GM12801 (cell line): ENCODE results near the gene TADA1.

ENCODE experiments used
- TF ChIP-seq, protein P1 (sequence below): IDR thresholded peaks from one replicate; pipeline ENCODE4 v1.5.1; 2011; ENCODE audit warnings: control low read depth; ENCODE audit not compliant: insufficient read length; ENCODE audit errors: extremely low read depth

Gene TADA1

GRCh38 chr1:166875734-166876539, at the start of gene TADA1:
Gene TADA1, minus strand, starts transcription at chr1:166876264. Its CDS starts 31 bp downstream, at chr1:166876233.
- TF ChIP-seq, protein P1, sequence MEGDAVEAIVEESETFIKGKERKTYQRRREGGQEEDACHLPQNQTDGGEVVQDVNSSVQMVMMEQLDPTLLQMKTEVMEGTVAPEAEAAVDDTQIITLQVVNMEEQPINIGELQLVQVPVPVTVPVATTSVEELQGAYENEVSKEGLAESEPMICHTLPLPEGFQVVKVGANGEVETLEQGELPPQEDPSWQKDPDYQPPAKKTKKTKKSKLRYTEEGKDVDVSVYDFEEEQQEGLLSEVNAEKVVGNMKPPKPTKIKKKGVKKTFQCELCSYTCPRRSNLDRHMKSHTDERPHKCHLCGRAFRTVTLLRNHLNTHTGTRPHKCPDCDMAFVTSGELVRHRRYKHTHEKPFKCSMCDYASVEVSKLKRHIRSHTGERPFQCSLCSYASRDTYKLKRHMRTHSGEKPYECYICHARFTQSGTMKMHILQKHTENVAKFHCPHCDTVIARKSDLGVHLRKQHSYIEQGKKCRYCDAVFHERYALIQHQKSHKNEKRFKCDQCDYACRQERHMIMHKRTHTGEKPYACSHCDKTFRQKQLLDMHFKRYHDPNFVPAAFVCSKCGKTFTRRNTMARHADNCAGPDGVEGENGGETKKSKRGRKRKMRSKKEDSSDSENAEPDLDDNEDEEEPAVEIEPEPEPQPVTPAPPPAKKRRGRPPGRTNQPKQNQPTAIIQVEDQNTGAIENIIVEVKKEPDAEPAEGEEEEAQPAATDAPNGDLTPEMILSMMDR = no peak

DNA sequence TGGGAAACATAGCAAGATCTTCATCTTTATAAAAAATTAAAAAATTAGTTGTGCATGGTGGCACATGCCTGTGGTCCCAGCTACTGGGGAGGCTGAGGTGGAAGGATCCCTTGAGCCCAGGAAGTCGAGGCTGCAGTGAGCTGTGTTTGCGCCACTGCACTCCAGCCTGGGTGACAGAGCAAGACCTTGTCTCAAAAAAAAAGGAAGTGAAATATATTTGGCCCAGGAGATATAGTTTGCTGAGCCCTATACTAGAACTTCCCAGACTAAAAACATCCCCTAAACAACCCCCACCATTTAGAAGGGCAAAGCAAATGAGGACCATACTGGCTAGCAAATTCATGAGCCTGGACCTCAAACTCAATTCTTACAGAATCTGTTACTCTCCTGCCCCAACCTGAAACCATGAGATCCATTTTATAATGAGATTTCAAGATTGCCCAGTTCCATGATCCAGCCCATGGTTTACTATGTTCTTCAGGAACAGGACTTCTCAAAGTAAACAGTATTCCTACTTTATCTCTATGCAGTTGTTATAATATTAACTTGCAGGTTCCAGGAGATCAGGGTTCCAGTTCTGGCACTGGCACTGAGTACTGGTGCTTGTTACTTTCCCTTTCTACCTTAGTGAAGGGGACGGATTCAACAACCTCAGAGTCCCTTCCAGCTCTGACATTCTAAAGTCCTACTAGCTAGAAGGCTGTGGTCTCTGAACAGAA, 48.9 kb upstream of the TADA1 start:
- TF ChIP-seq, protein P1 = no peak

GRCh38 chr1:166920561-166921475, 44.8 kb upstream of the TADA1 start:
- TF ChIP-seq, protein P1 = no peak

- TF ChIP-seq, protein P1 = no peak
These were observed 42.9 kb upstream of the TADA1 start for GRCh38 chr1:166918956-166919316.

- TF ChIP-seq, protein P1 = no peak
These were observed 42.3 kb upstream of the TADA1 start for GRCh38 chr1:166918088-166918955.

DNA sequence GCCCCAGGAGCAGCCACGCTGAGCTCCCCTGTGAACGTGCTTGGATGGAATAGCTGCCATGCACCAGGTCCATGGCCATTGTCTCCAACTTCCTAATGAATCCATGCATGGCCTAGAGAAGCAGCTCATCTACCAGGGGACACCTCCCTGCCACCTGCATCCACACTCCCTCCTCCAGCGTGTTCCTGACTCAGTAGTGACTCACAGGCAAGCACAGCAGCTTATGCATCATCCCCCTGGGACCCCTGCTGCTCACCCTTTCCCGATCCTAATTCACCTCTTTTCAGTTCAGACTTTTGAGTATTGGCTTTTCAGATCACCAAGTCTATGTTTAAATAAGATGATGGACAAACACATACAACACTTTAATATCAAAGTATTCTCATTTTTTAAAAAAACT, 39.9 kb upstream of the TADA1 start:
- TF ChIP-seq, protein P1 = no peak
